DMS153 treated with DMSO at 0.1 percent for 48 hours (cell line): ENCODE data around the gene ALPG.
A peak's percentile ranks its signal among the peaks of the same experiment; 100 is the strongest.
"Not testable (repeated sequence)": the region's sequence is repeated elsewhere in the genome, so short reads cannot be mapped to it uniquely, and the experiment has no call there.

Source experiments
- DNase-seq: peaks from one replicate; lab custom pipeline; 2025; ENCODE audit not compliant: unreplicated experiment; lab: John Stamatoyannopoulos, UW

The ALPG gene

GRCh38 chr2:232440220-232441018, 33.8 kb downstream of the ALPG start:
- DNase-seq = peak; percentile 39

GRCh38 chr2:232441147-232441651, 34.6 kb downstream of the ALPG start:
- DNase-seq = no peak

GRCh38 chr2:232441922-232442321, 35.3 kb downstream of the ALPG start:
- not testable (repeated sequence) for DNase-seq

GRCh38 chr2:232442431-232442830, 35.8 kb downstream of the ALPG start:
- not testable (repeated sequence) for DNase-seq

- DNase-seq = not testable (repeated sequence)
Observed at GRCh38 chr2:232443047-232443446, 36.4 kb downstream of the ALPG start.

- not testable (repeated sequence) for DNase-seq
Observed at GRCh38 chr2:232443669-232444408, 37.2 kb downstream of the ALPG start.

GRCh38 chr2:232444409-232445148, 37.9 kb downstream of the ALPG start:
- no peak for DNase-seq

- DNase-seq = not testable (repeated sequence)
Observed at GRCh38 chr2:232445149-232445885, 38.7 kb downstream of the ALPG start.

GRCh38 chr2:232446266-232446777, 39.7 kb downstream of the ALPG start:
- DNase-seq = not testable (repeated sequence)

- no peak for DNase-seq
Observed at GRCh38 chr2:232447091-232447620, 40.5 kb downstream of the ALPG start.

- no peak for DNase-seq
Observed at GRCh38 chr2:232447638-232448303, 41.1 kb downstream of the ALPG start.

GRCh38 chr2:232448304-232448690, 41.7 kb downstream of the ALPG start:
- no peak for DNase-seq

GRCh38 chr2:232449964-232450363, 43.3 kb downstream of the ALPG start:
- no peak for DNase-seq

GRCh38 chr2:232451645-232452044, 45.0 kb downstream of the ALPG start:
- not testable (repeated sequence) for DNase-seq

GRCh38 chr2:232454630-232455029, 48.0 kb downstream of the ALPG start:
- DNase-seq = no peak

GRCh38 chr2:232455426-232456255, 49.0 kb downstream of the ALPG start, which contains the start of gene ALPI:
TSS of gene ALPI (plus strand) at chr2:232456153. CDS start at chr2:232456200, 47 bp downstream.
- no peak for DNase-seq

- no peak for DNase-seq
Observed at GRCh38 chr2:232456296-232457120, 49.9 kb downstream of the ALPG start.
